Measurements from ENCODE around the gene PLCL1.

PLCL1 gene

GRCh38 chr2:197964720-197965119, 160.3 kb downstream of the PLCL1 start:
- DNase-seq: no peak

DNA sequence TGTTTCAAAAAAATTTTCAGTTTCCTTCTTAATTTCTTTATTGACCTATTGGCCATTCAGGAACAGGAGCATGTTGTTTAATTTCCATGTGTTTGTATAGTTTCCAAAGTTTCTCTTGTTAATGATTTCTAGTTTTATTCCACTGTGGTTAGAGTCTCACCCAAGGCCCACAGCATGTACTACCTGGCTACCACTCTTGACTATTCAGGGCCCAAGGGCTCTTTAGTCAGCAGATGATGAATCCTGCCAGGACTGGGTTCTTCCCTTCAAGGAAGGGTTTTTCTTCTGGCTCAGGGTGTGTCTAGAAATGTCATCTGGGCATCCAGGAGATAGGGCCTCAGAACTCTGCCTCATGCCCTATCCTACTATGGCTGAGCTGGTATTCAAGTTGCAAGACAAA, 161.4 kb downstream of the PLCL1 start:
- DNase-seq: no peak

- DNase-seq: no peak
Measured at GRCh38 chr2:197969391-197969893, 165.0 kb downstream of the PLCL1 start.

GRCh38 chr2:197972061-197972460, 167.7 kb downstream of the PLCL1 start:
- no peak for DNase-seq

GRCh38 chr2:197972587-197972986, 168.2 kb downstream of the PLCL1 start:
- no peak for DNase-seq

DNA sequence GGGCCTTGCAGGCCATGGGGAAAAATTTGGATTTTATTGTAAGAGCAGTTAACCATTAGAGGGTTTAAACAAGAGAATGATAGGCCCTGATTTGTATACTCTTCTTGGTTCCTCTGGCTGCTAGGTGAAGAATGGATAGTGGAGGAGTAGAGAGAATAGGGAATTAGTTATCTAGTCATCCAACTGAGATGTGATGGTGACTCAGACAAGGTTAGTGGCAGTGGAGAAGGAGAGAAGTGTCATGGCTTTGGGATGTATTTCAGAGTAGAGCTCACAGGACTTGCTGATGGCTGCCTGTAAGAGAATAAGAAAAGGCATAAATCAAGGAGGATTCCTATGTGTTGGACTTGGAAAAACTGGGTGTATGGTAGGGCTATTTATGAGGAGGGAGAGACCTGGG, 169.4 kb downstream of the PLCL1 start:
- no peak for DNase-seq

DNA sequence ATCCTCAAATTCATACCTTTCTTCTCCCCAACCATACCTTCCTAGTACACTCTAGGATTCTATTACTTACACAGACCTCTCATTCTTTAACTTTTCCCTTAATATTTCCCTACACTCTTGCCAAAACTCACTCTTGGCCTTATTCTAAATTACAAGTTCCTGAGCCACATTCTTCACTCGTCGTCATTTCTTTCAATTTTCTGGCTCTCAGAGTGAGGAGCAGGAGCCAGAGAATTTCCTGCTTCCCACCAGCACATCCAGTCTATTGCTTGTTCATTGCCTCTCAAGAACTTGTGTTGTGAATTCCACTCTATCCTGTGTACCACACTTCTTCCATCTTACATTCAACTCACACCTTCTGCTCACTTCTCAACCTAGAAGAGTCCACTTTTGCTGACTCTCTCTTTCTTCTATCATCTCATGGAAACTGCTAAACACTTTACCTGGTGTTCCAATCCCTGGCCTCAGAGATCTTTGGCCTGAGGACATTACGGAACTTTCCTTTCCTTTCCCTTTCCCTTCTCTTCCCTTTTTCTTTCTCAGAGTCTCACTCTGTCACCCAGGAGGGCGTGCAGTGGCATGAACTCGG, 171.6 kb downstream of the PLCL1 start:
- DNase-seq: no peak

DNA sequence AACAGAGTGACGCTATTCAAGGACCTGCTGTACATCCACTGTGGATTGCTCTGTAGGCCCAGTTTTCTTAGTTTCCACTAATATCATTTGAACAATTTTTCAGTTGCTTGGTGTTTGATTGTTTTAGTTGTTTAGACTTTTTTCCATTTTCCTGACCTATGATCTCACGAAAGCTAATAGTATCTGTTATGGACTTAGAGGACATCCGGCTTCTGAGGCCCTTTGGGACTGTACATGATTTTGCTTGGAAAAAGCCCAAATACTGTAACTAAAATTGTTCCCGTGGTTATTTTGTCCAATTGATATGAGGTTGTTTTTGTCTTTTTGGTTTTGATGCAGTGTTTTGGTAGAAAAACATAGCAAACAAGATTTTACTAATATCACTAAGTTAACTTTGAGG, 174.6 kb downstream of the PLCL1 start:
- no peak for DNase-seq

- DNase-seq: no peak
Measured at GRCh38 chr2:197982565-197982964, 178.2 kb downstream of the PLCL1 start.

DNA sequence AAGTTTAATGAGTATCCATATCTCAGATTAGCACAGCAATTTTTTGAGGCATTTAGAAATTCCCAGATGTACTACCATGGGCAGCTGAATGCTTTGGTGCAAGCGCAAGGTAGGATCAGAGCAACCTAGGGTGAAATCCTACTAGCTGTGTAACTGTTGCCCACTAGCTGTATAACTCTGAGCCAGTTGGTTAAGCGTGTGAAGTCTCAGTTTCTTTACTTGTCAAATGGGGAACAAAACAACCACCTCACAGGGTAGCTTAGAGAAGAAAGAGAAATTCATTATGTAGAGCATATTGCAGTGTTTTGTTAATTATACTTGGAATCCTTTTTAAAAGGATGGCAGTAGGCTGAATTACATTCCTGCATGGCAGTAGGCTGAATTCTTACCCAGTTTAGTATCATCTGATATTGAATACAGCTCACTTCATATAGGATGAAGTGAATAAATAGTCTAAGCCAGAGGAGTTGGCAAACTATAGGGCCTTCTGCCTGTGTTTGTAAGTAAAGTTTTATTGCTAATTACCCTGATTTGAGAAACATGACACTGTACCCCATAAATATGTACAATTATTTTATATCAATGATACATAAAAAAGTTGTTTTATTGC, 180.7 kb downstream of the PLCL1 start:
- no peak for DNase-seq

DNA sequence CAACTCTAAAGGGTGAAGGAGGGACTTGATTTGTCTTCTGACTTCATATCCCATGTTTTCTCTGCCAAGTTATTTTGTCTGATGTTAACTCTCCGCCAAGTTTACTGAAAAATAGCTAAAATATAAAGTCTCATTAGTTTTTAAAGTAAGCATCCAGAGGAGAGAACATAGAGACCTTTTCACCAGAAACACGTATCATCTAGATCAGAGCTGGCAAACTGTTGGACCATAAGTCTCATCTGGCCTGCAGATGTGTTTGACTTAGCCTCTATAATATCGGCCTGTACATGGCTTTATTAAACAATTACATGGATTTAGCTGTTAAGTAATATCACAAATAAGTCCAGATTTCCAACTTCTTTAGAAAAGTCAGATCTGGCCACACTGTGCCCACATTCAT, 182.6 kb downstream of the PLCL1 start:
- no peak for DNase-seq

DNA sequence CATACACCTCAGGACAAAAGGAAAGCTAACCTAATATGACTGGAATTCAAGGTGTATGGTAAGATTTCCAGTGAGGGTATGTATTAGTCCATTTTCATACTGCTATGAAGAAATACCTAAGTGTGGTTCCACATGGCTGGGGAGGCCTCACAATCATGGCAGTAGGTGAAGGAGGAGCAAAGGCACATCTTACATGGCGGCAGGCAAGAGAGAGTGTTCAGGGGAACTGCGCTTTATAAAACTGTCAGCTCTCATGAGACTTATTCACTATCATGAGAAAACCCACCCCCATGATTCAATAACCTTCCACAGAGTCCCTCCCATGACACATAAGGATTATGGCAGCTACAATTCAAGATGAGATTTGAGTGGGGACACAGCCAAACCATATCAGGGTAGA, 186.0 kb downstream of the PLCL1 start:
- DNase-seq: no peak

DNA sequence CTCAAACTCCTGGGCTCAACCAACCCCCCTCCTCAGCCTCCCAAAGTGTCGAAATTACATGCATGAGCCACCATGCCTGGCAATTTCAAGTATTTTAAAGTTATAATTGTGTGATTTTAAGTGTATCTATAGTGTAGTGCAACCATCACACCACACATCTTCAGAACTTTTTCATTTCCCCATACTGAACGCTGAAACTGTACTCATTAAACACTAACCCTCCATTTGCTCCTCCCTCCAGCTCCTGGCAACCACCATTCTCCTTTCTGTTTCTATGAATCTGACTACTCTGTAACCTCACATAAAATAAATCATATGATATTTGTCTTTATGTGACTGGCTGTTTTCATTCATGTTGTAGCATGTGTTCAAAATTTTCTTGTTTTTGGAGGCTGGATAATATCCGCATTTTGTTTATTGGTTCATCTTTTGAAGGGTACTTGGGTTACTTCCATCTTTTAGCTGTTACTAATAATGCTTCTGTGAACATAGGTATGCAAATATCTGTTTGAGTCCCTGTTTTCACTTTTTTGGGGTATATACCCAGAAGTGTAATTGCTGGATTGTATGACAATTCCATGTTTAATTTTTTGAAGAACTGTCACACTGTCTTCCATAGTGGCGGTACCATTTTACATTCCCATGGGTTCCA, 188.2 kb downstream of the PLCL1 start:
- DNase-seq: no peak

GRCh38 chr2:197993363-197993762, 189.0 kb downstream of the PLCL1 start:
- no peak for DNase-seq

DNA sequence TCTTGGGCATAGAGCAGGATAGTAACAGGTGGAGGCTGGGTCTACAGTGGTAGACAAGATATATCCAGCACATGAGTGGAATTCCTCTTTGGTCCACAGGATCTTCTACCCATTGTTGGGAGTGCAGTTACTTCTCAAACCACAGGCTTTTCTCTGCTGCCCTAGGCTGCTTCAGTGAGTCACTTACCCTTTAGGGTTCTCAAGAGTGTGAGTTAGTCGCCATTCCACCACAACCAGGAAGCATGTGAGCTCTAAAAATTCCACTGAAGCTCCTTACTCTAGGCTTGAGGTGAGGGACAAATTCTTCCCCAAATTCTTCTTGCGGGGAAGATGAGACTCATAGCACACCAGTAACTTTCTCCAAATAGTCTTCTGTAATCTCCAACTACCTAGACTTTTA, 189.4 kb downstream of the PLCL1 start:
- DNase-seq: no peak

- no peak for DNase-seq
Measured at GRCh38 chr2:197994751-197995150, 190.4 kb downstream of the PLCL1 start.

DNA sequence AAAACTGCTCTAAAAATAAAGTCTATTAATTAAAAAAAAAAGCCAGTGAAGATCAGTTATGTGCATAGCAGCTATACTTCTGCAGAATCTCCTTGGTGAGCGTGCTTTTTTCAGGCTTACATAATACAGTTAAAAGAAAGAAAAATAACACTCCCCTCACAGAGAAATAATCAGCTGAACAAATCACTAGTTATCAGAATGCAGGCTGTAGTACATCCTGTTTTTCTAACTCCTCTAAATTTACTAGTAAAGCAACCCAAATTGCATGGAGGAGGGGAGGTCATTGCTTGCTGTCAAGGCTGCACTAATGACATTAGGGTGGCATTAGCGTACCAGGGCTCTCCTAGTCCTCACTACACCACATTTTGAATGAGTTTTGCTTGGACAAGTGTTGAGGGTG, 192.2 kb downstream of the PLCL1 start:
- no peak for DNase-seq

DNA sequence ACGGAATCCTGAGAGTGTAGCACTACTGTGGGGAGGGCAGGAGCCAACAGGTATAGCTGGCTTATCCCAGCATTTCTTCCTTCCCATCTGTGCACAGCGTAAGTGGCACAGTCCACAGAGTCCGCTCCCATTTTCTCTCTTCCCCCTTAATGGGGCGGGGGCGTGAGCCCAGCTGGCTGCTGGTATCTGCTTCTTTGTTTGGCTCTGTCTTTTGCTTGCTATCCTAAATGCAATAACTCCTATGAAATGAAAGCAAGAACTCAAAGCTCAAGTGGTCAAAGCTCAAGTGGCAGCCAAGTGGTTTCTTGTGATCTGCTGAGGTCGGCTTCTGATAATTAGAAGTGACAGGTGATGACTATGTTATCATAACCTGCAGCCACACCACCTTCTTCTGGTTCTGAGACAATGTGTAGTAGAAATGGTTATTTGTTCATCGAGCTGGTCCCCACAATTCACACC, 192.7 kb downstream of the PLCL1 start:
- no peak for DNase-seq

GRCh38 chr2:197998702-197999101, 194.3 kb downstream of the PLCL1 start:
- DNase-seq: no peak

DNA sequence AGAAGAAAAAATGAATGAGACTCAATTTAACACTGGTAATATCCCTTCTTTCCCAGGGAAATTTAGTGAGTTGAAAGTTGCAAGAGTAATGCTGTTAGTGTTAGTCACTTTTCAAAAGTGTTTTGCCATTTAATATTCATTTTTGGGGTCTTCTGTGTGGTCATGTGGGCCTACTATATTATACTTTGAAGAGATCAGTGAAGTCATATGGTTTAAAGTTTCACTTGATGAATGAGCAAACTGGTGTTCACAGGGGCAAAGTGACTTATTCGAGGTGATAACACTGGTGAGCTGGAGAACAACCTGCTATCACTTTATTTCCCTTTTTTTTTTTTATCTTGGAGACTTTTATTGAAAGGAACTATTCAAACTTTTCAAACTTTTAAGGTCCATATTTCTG, 196.0 kb downstream of the PLCL1 start:
- no peak for DNase-seq

DNA sequence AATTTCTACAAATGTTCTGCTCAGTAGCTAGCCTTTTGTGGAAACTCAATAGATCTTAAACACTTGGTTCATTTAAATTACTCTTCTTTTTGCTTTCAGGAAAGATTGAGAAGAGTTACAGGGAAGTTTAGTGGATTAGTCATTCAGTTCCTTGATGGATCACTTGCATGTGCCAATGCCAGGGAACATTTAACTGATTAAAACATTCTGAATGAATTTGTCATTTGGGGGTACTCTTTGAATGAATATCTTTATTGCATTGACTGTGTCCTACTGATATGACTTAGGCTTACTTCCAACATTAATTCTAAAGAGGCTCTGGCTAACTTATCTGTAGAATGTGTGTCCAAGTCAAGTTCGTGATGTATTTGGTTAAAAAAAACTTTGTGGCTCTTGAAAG, 199.8 kb downstream of the PLCL1 start:
- no peak for DNase-seq

DNA sequence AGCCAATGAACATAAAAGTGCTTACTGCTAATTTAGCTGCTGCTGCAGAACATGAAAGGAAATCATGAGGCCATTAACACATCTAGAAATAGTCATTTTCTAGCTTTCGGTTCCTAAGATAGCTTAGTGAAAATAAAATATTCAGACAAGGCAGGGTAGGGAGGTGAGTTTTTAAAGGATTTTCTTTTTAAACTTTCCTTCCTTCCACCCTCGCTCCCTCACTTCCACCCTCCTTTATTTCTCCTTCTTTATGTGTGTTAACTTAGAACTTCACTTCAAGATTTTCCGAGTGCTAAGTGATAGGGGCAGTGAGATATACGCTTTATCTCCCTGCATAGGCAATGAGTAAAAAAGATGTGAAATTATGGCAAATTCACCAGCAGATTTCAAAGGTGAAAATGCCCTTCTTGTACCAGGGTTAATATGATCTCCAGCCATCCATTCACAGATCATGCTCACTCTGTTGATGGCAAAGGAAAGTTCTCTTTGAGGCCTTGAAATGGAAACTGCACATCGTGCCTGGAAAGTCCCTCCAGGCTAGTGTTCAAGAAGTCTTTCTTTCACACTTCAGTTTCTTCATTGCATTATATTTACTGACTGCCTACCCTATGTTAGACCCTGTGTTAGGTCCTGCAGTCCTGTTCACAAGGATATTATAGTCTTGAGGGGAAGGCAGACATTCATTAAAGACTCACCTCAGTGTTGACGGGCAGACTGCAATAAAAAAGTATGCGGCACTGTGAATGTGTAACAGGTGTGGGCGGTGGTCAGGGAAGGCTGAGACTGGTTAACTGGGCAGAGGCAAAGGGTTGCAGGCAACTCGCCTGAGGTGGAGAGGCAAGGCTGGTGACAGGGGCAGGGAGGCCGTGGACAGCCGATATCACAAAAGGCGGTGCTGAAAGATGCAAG, 200.8 kb downstream of the PLCL1 start:
- no peak for DNase-seq

DNA sequence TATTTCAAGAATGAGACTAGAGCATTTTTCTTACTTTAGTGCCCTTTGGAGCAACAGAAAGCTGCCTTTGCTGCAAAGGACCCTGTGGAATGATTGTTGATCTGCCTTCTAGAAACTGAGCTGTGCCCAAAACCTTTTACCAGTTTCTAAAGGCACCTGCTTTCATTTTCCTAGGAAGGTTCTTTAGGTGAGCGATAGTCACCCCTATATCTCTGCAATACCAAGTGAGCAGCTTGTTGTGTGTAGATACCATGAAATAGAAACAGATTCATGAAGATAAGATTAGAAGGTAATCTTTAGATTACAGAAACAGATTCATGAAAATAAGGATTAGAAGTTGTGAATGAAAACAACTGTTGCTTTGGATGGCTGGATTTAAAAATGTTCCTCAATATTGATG, 202.3 kb downstream of the PLCL1 start:
- no peak for DNase-seq
